Activated naive CD8-positive, alpha-beta T cell treated with anti-CD3 and anti-CD28 coated beads, Interleukin-2, amount 10 ng/mL, durations not matched to agents 7 days and 5 days (primary cell): ENCODE results near the gene RAB6D. TPM values are rescaled to one million over a fixed set of nuclear protein-coding genes. Genes with fewer than 3 reads are reported as not detected.
A peak's percentile ranks its signal among the peaks of the same experiment; 100 is the strongest.
"Not testable (repeated sequence)": the region's sequence is repeated elsewhere in the genome, so short reads cannot be mapped to it uniquely, and the experiment has no call there.

Experiments
- ATAC-seq: fragments of 150-1000 bp; cut with Tn5 transposase; one replicate; pipeline ENCODE4 v1.10.0; 2021; ENCODE audit warnings: low read depth, moderate library complexity
- POLR2A ChIA-PET: fragments of 350-600 bp; sonication (Branson Sonifier 250); formaldehyde crosslinking; loops from one replicate; lab custom pipeline; 2021; ENCODE audit warnings: antibody characterized with exemption; lab: Charles Lee
- DNase-seq: peaks from one replicate; pipeline ENCODE4 v3.0.0; 2021
- H3K27ac Mint-ChIP-seq: one replicate; pipeline ENCODE4 v1.8.0; 2022; ENCODE audit warnings: mild to moderate bottlenecking, mixed read lengths
- H3K27me3 Mint-ChIP-seq: one replicate; pipeline ENCODE4 v1.8.0; 2022; ENCODE audit warnings: mild to moderate bottlenecking, moderate library complexity, mixed read lengths
- H3K36me3 Mint-ChIP-seq: one replicate; pipeline ENCODE4 v1.8.0; 2021; ENCODE audit warnings: mild to moderate bottlenecking, mixed read lengths
- H3K4me1 Mint-ChIP-seq: one replicate; pipeline ENCODE4 v1.8.0; 2021; ENCODE audit warnings: mixed read lengths
- H3K4me3 Mint-ChIP-seq: one replicate; pipeline ENCODE4 v1.8.0; 2022; ENCODE audit warnings: mild to moderate bottlenecking, moderate library complexity, mixed read lengths
- H3K9me3 Mint-ChIP-seq: one replicate; pipeline ENCODE4 v1.8.0; 2021; ENCODE audit warnings: mixed read lengths
- total RNA-seq, 2 experiments: library from RNA; stranded (reverse); gene quantifications; one replicate each; pipeline ENCODE4 v1.2.3, GENCODE V29; 2021

The RAB6D gene
- total RNA-seq, 2 experiments from 2014 or later: not detected

GRCh38 chr2:131347035-131347434 lies 16.9 kb downstream of the RAB6D start:
- H3K4me1 Mint-ChIP-seq, H3K36me3 Mint-ChIP-seq, ATAC-seq, H3K27me3 Mint-ChIP-seq, H3K27ac Mint-ChIP-seq, DNase-seq, H3K9me3 Mint-ChIP-seq, POLR2A ChIA-PET, H3K4me3 Mint-ChIP-seq: not testable (repeated sequence)

GRCh38 chr2:131339307-131339706 lies 24.7 kb downstream of the RAB6D start:
- H3K4me1 Mint-ChIP-seq, ATAC-seq, DNase-seq, H3K9me3 Mint-ChIP-seq, H3K27ac Mint-ChIP-seq, H3K36me3 Mint-ChIP-seq, H3K4me3 Mint-ChIP-seq: not testable (repeated sequence)
- POLR2A ChIA-PET: interaction anchor here (0.6 kb wide), 1 partner anchor 11 kb away, joined by 3 read pairs; no protein-coding TSS in a partner anchor
- H3K27me3 Mint-ChIP-seq: peaks cover 44% of the 10 kb centered on the region

DNA sequence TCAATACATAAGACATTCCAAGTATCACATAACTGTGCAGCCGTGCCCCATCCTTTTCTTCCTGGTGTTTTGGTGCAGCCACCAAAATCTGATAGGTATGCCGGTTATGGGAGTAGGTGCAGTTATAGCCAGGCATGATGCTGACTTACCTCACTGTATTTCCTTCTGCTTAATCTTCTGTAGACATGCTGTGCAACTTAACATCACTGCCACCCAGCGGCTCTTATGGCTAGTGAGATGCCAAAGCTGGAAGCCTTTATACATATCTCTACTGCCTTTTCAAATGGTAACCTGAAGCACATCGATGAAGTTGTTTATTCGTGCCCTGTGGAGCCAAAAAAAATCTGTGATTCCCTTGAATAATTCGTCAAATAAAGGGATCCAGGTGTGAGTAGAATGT lies 28.6 kb downstream of the RAB6D start:
- H3K9me3 Mint-ChIP-seq, POLR2A ChIA-PET, DNase-seq, ATAC-seq, H3K4me1 Mint-ChIP-seq, H3K27ac Mint-ChIP-seq, H3K4me3 Mint-ChIP-seq, H3K36me3 Mint-ChIP-seq: not testable (repeated sequence)
- H3K27me3 Mint-ChIP-seq: peaks cover 64% of the 10 kb centered on the region

DNA sequence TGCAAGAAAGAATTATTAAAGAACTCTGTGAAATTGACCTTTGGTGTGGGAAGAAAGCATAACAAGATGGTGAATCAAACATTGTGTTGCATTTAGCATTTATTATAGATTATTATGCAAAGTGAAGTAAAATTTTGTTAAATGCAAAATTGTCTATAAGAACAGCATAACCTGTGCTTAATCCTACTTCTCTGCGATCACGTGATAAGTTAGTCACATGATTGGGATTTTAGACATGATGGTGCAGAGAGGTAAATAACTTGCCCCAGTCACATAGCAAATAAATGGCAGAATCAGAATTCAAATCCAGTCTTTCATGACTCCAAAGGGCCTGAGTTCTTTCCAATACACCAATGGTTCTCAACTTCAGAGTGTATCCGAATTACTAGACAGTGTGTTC lies 31.3 kb downstream of the RAB6D start:
- H3K4me3 Mint-ChIP-seq, DNase-seq, H3K27ac Mint-ChIP-seq, H3K4me1 Mint-ChIP-seq, H3K9me3 Mint-ChIP-seq, ATAC-seq, H3K36me3 Mint-ChIP-seq, POLR2A ChIA-PET: not testable (repeated sequence)
- peaks cover 62% of the 10 kb centered on the region for H3K27me3 Mint-ChIP-seq

DNA sequence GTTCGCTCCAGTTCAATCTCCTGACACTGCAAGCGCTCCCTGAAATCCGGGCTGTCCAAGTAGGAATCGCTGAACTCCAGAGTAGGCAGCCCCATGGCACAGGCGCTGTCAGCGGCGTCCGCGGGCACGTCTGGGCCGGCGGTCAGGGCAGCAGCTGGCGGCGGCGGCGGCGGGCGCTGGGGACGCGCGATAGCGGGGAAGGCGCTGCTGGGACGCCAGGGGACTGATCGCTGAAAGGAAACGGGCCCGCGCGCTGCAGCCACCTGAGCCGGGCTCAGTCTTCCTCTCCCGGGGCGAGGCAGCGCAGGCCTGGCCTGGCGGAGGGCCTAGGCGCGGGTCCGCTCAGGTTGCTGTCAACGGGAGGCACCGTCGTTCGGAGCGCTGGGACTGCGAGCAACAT lies 33.0 kb downstream of the RAB6D start:
- H3K36me3 Mint-ChIP-seq, H3K9me3 Mint-ChIP-seq, H3K4me1 Mint-ChIP-seq, H3K27ac Mint-ChIP-seq, H3K4me3 Mint-ChIP-seq, POLR2A ChIA-PET: not testable (repeated sequence)
- peaks cover 55% of the 10 kb centered on the region for H3K27me3 Mint-ChIP-seq
- ATAC-seq (peak; percentile 66), DNase-seq (peak; percentile 34)

DNA sequence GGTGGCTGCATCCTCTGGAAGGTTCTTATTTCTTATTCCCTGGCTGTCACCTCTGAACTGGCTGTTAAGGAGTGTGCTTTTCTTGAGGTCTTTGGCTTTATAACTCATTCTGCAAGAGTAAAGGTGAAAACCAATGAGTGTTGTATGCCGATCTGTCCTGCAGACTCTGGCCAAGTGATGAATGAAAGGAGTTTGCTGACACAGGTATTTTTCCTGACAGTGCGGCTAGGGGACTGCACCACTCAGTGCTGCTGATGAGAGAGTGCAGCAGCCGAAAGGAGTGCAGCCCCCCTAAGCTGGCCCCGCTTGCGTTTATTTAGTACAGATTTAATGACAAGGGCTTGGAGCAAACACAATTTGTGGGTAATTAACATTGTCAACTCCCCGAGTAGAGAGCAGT lies 41.8 kb downstream of the RAB6D start:
- H3K36me3 Mint-ChIP-seq: no peaks in the 10 kb centered on the region
- no peak overlapping the region for H3K4me3 Mint-ChIP-seq
- H3K27me3 Mint-ChIP-seq: peaks cover 21% of the 10 kb centered on the region
- DNase-seq (no peak), ATAC-seq (no peak)
- peaks cover 3% of the 10 kb centered on the region for H3K9me3 Mint-ChIP-seq
- POLR2A ChIA-PET: no interaction called here
- H3K27ac Mint-ChIP-seq: no peak overlapping the region
- H3K4me1 Mint-ChIP-seq: no peaks in the 10 kb centered on the region

DNA sequence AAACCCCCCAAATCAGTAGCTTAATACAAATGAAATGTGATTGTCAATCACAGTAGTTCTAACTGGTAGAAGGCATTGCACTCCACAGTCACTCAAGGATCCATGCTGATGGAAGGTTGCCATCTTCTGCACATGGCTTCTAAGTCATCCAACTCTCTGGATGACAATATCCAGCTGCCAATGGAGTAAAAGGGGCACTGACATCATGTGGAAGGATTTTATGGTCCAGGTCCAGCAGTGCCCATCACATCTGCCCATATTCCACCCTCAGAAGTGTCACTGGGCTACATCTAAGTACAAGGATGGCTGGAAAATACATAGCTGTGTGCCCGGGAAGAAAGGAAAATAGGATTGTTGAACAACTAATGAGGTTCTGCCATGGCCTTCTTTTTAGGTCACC lies 42.6 kb downstream of the RAB6D start:
- H3K9me3 Mint-ChIP-seq, ATAC-seq, H3K4me3 Mint-ChIP-seq, H3K27ac Mint-ChIP-seq, DNase-seq, H3K36me3 Mint-ChIP-seq, H3K4me1 Mint-ChIP-seq, POLR2A ChIA-PET: not testable (repeated sequence)
- peaks cover 25% of the 10 kb centered on the region for H3K27me3 Mint-ChIP-seq

DNA sequence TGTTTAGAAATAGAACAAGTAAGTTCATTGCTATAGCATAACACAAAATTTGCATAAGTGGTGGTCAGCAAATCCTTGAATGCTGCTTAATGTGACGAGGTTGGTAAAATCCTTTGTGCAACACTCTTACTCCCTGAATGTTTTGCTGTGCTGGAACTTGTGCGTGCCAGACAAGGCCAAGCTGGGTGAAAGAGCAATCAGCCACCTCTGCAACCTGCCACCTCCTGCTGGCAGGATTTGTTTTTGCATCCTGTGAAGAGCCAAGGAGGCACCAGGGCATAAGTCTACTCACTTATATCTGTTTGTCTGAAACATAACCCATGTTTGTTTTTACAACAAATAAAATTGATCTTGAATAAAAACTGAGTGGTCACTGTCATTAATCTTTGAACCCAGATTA lies 53.0 kb downstream of the RAB6D start:
- H3K36me3 Mint-ChIP-seq, H3K4me3 Mint-ChIP-seq, H3K9me3 Mint-ChIP-seq, H3K27ac Mint-ChIP-seq, ATAC-seq, H3K4me1 Mint-ChIP-seq, DNase-seq, POLR2A ChIA-PET: not testable (repeated sequence)
- peaks cover 23% of the 10 kb centered on the region for H3K27me3 Mint-ChIP-seq

Other genes with a start within 250 kb of the RAB6D start
- gene POTEE, start 154.6 kb downstream of the RAB6D start, total RNA-seq: under 1 TPM; 0.47 to 0.48 TPM
- not detected for gene TUBA3D, start 112.0 kb upstream of the RAB6D start, total RNA-seq
- gene MZT2A, start 128.2 kb upstream of the RAB6D start, total RNA-seq: 100 to 1,000 TPM; 233 to 253 TPM
- gene CCDC74A, start 163.7 kb upstream of the RAB6D start, total RNA-seq: 1 to 10 TPM; 4.8 to 4.9 TPM